NCI-H524 treated with DMSO at 0.1 percent for 48 hours (cell line): ENCODE results near the gene REXO4.

Experiments used
- DNase-seq: peaks from one replicate; lab custom pipeline; 2025; lab: John Stamatoyannopoulos, UW

The REXO4 gene

DNA sequence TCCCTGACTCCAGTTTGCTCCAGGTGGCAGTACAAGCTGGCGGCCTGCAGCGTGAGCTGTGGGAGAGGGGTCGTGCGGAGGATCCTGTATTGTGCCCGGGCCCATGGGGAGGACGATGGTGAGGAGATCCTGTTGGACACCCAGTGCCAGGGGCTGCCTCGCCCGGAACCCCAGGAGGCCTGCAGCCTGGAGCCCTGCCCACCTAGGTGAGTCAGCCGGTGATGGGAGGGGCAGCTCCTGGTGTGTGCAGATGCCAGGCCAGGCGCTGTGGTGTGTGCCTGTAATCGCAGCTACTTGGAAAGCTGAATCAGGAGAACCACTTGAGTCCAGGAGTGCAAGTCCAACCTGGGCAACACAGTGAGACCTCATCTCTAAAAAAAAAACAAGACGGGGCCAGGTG is 31.9 kb upstream of the REXO4 start:
- DNase-seq = no peak

DNA sequence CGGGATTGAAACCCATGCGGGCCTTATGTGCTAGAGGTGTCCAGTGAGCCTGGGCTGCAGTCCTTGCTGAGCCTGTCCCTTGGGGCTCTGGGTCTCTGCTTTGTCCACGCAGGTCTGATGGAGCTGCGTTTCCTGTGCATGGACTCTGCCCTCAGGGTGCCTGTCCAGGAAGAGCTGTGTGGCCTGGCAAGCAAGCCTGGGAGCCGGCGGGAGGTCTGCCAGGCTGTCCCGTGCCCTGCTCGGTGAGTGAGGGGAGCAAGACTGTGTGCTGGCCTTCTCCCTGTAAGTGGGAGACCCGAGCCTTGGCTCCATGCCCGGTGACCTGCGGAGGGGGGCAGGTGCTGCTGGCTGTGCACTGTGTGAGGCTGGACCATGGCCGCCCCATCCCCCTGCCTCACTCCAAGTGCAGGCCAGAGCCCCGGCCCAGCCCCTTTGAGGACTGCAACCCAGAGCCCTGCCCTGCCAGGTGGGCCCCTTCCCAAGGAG is 30.7 kb upstream of the REXO4 start:
- no peak for DNase-seq

DNA sequence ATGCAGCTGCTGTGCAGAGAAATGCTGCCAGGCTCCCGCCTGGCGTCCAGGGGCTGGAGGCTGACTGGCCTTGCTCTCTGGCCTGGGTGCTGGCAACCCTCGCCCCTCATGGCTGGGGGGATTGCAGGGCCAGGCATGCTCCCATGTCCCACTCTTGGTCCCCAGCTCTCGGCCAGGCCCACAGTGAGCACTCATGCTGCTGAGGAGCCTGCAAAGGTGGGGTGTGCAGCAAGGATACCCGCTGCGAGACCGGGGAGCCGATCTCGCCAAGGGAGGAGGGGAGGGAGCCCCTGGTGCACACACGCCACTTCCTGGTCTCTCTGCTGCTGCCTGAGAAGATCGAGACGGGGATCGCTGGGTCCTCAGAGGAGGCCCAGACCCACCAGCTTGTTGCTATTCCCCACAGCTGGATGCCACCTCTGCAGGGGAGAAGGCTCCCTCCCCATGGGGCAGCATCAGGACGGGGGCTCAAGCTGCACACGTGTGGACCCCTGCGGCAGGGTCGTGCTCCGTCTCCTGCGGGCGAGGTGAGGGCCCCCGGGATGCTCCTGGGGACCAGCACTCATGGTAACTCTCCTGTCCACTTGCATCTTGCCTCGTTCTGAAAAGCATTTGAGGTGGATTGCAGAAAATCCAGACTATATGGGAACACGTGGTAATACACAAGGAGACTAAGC is 27.6 kb upstream of the REXO4 start:
- no peak for DNase-seq

DNA sequence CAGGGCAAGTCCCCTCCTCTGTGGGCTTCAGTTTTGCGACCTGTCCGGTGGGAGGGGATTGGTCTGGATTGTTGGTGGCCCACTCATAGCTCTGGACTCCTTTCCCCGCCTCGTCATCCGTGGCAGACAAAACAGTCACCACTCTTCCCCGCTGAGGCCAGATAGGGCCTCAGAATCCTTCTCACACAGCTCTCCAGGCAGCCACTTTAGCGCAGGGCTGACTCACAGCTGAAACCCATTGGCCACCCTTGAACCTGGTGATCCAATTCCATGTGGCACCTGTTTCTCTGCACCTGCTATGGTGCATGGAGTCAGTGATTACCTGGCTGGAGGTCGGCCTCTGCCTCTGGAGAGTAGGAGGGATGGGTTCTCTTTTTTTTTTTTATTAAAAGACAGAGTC is 26.2 kb upstream of the REXO4 start:
- DNase-seq = no peak

DNA sequence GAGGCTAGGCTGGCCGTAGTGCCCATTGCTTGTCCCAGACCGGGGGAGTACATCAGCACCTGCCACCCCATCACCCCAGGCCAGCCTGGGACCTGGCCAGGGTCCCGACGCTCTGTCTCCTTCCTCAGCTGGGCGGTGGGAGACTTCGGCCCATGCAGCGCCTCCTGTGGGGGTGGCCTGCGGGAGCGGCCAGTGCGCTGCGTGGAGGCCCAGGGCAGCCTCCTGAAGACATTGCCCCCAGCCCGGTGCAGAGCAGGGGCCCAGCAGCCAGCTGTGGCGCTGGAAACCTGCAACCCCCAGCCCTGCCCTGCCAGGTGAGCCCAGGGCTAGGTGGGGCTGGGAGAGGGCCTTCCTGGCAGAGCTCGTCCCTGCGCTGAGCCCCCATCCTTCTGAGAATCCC is 25.4 kb upstream of the REXO4 start:
- no peak for DNase-seq

GRCh38 chr9:133441571-133441970 is 23.8 kb upstream of the REXO4 start:
- DNase-seq = no peak

DNA sequence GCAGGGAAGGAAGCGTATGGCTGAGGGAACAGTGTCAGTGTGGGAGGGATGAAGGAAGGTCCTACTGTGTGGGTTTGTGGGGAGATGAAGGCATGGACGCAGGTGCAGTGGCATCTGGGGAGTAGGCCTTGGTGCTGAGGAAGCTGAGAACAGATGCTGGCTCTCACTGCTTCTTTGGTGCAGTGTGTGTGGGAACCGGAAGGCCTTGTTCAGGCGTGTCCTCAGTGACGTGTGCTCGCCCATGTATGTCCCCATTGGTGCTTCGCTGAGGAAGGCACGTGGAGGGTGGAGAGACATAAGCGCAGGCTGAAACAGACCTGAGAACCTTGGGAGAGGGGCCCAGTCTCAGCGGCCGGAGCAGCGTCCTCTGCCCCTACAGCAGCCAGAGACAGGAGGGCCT is 23.1 kb upstream of the REXO4 start:
- no peak for DNase-seq

DNA sequence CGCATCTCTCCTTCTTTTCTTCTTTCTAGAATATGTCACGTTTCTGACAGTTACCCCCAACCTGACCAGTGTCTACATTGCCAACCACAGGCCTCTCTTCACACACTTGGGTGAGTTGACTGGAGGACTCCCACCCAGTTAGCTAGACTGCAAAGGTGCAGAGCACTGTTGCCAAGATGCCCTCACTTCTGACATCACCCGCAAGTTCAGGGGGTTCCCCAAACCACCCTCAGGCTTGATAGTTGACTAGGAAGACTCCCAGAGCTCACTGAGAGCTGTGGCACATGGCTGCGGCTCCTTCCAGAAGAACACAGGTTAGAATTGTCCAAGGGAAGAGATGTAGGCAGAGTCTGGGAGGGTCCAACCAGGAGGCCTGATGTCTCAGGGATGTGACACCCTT is 21.5 kb upstream of the REXO4 start:
- DNase-seq = no peak

DNA sequence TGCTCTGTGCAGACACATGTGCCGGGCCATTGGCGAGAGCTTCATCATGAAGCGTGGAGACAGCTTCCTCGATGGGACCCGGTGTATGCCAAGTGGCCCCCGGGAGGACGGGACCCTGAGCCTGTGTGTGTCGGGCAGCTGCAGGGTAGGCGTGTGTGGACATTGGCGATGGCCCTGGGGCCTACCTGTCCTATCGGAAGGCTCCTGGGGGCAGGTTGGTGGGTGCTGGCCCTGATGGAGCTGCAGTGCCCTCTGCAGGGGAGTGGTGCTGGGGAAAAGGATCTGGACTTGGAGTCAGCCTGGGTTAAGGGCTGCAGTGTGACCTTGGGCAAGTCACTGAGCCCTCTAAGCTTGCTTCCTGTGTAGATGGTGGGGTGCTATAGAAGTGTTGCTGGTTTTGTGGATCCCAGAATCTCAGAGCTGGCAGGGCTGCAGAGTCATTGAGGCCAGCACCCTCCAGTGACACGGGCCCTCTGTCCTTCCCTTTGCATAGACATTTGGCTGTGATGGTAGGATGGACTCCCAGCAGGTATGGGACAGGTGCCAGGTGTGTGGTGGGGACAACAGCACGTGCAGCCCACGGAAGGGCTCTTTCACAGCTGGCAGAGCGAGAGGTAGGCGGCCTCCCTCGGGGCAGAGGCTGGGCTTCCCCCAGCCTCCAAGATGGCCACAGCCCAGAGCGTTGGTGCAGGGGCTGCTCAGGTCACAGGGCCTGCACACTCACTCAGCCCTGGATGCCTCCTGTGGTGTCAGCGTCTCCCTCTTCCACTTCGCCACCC is 20.1 kb upstream of the REXO4 start:
- DNase-seq = no peak

DNA sequence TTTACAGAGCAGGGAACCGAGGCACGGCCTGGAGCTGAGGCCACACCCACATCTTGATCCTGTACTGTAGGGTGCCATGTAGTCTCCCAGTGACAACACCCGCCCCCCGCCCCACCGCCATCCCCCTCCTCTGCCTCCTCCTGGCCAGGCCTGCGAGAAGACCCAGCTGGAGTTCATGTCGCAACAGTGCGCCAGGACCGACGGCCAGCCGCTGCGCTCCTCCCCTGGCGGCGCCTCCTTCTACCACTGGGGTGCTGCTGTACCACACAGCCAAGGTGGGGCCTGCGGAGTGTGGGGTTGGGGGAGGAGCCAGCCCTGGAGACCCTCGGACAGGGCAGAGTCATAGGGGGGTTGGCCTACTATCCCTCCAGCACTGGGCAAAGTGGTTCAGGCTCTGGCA is 18.9 kb upstream of the REXO4 start:
- DNase-seq = no peak

- no peak for DNase-seq
Measured at GRCh38 chr9:133433351-133433843, 15.6 kb upstream of the REXO4 start.

DNA sequence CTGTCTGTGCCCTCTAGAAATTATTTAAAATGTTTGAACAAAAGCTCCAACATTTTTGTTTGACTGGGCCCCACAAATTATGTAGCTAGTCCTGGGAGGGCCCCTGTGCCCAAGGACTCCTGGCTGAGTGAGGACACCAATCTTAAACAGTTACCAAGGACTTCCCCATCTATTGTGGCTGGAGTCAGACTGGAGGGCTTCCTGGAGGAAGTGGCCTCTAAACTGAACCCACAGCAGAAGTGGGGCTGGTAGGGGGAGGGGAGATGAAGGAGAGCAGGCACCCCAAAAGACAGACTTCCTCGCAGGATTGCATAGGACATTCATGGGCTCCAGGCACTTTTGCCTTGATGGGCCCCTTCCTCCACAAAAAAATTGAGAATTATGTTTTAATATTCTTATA is 12.4 kb upstream of the REXO4 start:
- DNase-seq = no peak

GRCh38 chr9:133429641-133430161 is 11.9 kb upstream of the REXO4 start:
- DNase-seq = no peak

- DNase-seq = no peak
Measured at GRCh38 chr9:133429214-133429613, 11.4 kb upstream of the REXO4 start.

GRCh38 chr9:133428617-133429101 is 10.8 kb upstream of the REXO4 start:
- DNase-seq = no peak

GRCh38 chr9:133427658-133428348 is 10.0 kb upstream of the REXO4 start:
- no peak for DNase-seq

- no peak for DNase-seq
Measured at GRCh38 chr9:133426011-133426410, 8.2 kb upstream of the REXO4 start.

GRCh38 chr9:133425049-133425632 is 7.3 kb upstream of the REXO4 start:
- no peak for DNase-seq

DNA sequence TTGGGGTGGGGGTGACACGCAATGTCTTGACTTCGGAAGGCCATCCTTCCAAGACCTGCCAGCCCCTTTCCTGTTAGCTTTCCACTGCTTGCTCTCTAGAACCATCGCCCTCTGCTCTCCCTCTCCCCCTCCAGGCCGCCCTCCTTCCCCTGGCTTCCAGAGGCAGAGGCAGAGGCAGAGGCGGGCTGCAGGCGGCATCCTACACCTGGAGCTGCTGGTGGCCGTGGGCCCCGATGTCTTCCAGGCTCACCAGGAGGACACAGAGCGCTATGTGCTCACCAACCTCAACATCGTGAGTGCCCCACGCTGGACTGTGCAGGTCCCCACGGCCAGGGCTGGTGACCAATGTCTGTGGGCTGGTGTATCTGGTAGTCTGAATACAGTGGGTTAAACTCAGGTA is 6.4 kb upstream of the REXO4 start:
- no peak for DNase-seq

DNA sequence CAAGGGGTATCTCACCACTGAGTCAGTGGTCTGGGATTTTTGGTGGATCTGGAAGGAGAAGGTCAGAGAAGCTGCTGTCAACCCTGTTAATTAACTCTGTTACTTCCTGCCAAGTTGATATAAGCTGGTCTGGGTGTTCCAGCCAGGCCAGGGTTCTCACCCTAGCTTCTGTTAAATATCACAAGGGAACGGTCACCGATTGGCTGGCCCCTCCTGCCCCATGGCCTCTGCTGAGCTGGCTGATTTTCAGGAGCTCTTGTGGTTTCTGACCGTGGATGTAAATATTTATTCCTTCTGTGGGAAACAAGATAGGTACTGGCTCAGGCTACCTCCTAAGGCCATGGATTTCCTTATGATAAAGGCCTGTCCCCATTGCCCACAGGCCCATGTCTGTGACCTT is 5.4 kb upstream of the REXO4 start:
- no peak for DNase-seq

- DNase-seq = no peak
Measured at GRCh38 chr9:133421615-133422542, 4.1 kb upstream of the REXO4 start, which contains the start of gene ADAMTS13. Gene ADAMTS13, plus strand, starts transcription at chr9:133422367. Its CDS starts 77 bp downstream, at chr9:133422444.
